ENCODE results near the gene CCDC197.

Gene CCDC197

DNA sequence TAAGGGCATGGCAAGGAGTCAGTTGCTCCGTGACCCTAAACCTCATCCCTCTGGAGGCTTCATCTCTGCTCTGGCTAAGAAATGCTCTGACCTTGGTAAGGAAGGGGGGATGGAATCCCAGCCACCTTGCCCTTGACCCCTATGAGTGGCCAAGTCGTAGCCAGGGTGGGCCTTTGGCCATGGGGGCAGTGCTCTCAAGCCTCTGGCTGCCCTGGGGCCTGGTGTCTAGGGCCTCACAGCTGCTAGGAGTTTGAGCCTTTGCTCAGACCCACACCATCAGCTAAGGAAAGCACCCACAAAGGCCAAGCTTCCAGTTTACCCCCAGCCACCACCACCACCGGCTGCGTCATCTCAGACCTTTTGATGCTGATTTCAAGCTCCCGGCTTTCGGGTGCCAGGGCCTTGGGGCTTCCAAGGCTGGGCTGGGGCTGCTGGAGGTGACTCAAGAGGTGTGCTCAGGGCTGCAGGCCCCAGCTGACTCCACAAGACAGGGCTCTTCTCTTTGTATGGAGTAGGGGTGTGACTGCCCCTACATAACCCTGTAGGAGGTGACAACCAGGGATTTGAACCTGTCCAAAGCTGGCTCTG is 24.4 kb upstream of the CCDC197 start:
- TF ChIP-seq, protein P1, sequence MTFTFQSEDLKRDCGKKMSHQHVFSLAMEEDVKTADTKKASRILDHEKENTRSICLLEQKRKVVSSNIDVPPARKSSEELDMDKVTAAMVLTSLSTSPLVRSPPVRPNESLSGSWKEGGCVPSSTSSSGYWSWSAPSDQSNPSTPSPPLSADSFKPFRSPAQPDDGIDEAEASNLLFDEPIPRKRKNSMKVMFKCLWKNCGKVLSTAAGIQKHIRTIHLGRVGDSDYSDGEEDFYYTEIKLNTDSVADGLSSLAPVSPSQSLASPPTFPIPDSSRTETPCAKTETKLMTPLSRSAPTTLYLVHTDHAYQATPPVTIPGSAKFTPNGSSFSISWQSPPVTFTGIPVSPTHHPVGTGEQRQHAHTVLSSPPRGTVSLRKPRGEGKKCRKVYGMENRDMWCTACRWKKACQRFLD (tag by site-specific recombination; IDR thresholded peaks at IDR 0.05) = no peak
- TF ChIP-seq TCF7L2 (IDR thresholded peaks at IDR 0.05; ENCODE audit: borderline replicate concordance, low read depth, low read length) = no peak
- TF ChIP-seq ZNF747 (tag by site-specific recombination; IDR thresholded peaks at IDR 0.05) = no peak
- TF ChIP-seq, protein P2, sequence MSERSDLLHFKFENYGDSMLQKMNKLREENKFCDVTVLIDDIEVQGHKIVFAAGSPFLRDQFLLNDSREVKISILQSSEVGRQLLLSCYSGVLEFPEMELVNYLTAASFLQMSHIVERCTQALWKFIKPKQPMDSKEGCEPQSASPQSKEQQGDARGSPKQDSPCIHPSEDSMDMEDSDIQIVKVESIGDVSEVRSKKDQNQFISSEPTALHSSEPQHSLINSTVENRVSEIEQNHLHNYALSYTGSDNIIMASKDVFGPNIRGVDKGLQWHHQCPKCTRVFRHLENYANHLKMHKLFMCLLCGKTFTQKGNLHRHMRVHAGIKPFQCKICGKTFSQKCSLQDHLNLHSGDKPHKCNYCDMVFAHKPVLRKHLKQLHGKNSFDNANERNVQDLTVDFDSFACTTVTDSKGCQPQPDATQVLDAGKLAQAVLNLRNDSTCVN (tag by site-specific recombination; optimal IDR thresholded peaks at IDR 0.05) = no peak
- TF ChIP-seq, protein P3, sequence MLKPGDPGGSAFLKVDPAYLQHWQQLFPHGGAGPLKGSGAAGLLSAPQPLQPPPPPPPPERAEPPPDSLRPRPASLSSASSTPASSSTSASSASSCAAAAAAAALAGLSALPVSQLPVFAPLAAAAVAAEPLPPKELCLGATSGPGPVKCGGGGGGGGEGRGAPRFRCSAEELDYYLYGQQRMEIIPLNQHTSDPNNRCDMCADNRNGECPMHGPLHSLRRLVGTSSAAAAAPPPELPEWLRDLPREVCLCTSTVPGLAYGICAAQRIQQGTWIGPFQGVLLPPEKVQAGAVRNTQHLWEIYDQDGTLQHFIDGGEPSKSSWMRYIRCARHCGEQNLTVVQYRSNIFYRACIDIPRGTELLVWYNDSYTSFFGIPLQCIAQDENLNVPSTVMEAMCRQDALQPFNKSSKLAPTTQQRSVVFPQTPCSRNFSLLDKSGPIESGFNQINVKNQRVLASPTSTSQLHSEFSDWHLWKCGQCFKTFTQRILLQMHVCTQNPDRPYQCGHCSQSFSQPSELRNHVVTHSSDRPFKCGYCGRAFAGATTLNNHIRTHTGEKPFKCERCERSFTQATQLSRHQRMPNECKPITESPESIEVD (tag by site-specific recombination; IDR thresholded peaks at IDR 0.05) = no peak
- no peak for TF ChIP-seq ZNF211 (tag by site-specific recombination; IDR thresholded peaks at IDR 0.05; ENCODE audit: low read depth)
- TF ChIP-seq, protein P4, sequence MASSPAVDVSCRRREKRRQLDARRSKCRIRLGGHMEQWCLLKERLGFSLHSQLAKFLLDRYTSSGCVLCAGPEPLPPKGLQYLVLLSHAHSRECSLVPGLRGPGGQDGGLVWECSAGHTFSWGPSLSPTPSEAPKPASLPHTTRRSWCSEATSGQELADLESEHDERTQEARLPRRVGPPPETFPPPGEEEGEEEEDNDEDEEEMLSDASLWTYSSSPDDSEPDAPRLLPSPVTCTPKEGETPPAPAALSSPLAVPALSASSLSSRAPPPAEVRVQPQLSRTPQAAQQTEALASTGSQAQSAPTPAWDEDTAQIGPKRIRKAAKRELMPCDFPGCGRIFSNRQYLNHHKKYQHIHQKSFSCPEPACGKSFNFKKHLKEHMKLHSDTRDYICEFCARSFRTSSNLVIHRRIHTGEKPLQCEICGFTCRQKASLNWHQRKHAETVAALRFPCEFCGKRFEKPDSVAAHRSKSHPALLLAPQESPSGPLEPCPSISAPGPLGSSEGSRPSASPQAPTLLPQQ (tag by site-specific recombination; IDR thresholded peaks at IDR 0.05) = no peak
- no peak for TF ChIP-seq ZNF76 (tag by site-specific recombination; IDR thresholded peaks at IDR 0.05; ENCODE audit: borderline replicate concordance, low read depth)
- TF ChIP-seq, protein P5, sequence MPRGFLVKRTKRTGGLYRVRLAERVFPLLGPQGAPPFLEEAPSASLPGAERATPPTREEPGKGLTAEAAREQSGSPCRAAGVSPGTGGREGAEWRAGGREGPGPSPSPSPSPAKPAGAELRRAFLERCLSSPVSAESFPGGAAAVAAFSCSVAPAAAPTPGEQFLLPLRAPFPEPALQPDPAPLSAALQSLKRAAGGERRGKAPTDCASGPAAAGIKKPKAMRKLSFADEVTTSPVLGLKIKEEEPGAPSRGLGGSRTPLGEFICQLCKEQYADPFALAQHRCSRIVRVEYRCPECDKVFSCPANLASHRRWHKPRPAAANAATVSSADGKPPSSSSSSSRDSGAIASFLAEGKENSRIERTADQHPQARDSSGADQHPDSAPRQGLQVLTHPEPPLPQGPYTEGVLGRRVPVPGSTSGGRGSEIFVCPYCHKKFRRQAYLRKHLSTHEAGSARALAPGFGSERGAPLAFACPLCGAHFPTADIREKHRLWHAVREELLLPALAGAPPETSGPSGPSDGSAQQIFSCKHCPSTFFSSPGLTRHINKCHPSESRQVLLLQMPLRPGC (tag by site-specific recombination; IDR thresholded peaks at IDR 0.05) = no peak
- no peak for TF ChIP-seq ZNF174 (tag by site-specific recombination; IDR thresholded peaks at IDR 0.05)
- no peak for TF ChIP-seq ZNF132 (tag by site-specific recombination; IDR thresholded peaks at IDR 0.05; ENCODE audit: borderline replicate concordance)
- ChIA-PET CTCF (interaction anchor here (0.7 to 6.5 kb wide), 3 partner anchors 12 to 33 kb away, joined by 3 to 91 read pairs (median 7); no protein-coding TSS in a partner anchor), POLR2A (no interaction called here)
- H3K27ac ChIP-seq (ENCODE audit: extremely low read depth, low read depth, low read length) = no peak overlapping the region
- no peaks in the 10 kb centered on the region for H3K9me3 ChIP-seq (ENCODE audit: control insufficient read depth, insufficient read depth, low read depth, low read length)
- no peak overlapping the region for H3K4me3 ChIP-seq (ENCODE audit: low read depth, low read length)
- no peaks in the 10 kb centered on the region for H3K4me1 ChIP-seq (ENCODE audit: control insufficient read depth, insufficient read depth, low read length)
- H3K36me3 ChIP-seq (ENCODE audit: control insufficient read depth in 2 of 2, insufficient read depth in 1 of 2, low read length in 2 of 2) = no peaks in the 10 kb centered on the region

DNA sequence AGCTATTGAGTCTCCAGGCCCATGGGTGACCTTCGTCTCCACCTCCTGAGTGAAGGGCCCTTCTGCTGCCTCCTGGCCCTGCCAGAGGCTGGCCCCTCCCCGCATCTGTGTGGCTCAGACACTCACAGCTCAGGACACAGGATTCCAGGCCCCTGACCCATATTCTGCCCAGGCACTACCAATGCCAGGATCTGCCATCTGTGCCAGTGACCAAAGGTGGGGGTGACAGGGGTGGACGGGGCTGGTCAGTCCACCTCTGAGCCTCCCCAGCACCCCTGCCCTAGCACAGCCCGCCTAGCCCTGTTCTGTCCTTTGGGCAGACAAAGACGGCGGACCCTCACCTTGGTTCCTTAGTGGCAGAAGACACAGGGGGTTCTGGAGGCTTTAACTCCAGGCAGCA is 23.5 kb upstream of the CCDC197 start:
- ChIA-PET CTCF (interaction anchor here (1.8 to 6.5 kb wide), 2 partner anchors 11 to 33 kb away, joined by 7 to 91 read pairs; no protein-coding TSS in a partner anchor), POLR2A (no interaction called here)
- H3K27ac ChIP-seq (ENCODE audit: extremely low read depth, low read depth, low read length) = no peak overlapping the region
- TF ChIP-seq MEIS1 (CRISPR knock-in tag; IDR thresholded peaks at IDR 0.05; ENCODE audit: borderline replicate concordance) (no peak), ZNF37A (tag by site-specific recombination; IDR thresholded peaks at IDR 0.05) (no peak), ZNF747 (tag by site-specific recombination; IDR thresholded peaks at IDR 0.05) (no peak), ZNF16 (tag by site-specific recombination; IDR thresholded peaks at IDR 0.05; ENCODE audit: low read depth) (no peak), ZNF785 (tag by site-specific recombination; IDR thresholded peaks at IDR 0.05) (no peak), ZBTB1 (tag by site-specific recombination; IDR thresholded peaks at IDR 0.05) (no peak), ZNF140 (tag by site-specific recombination; IDR thresholded peaks at IDR 0.05) (no peak), ZNF214 (tag by site-specific recombination; IDR thresholded peaks at IDR 0.05; ENCODE audit: borderline replicate concordance) (no peak), ZNF248 (tag by site-specific recombination; IDR thresholded peaks at IDR 0.05) (no peak), ZXDB (tag by site-specific recombination; IDR thresholded peaks at IDR 0.05) (no peak)
- TF ChIP-seq, protein P6, sequence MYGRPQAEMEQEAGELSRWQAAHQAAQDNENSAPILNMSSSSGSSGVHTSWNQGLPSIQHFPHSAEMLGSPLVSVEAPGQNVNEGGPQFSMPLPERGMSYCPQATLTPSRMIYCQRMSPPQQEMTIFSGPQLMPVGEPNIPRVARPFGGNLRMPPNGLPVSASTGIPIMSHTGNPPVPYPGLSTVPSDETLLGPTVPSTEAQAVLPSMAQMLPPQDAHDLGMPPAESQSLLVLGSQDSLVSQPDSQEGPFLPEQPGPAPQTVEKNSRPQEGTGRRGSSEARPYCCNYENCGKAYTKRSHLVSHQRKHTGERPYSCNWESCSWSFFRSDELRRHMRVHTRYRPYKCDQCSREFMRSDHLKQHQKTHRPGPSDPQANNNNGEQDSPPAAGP (tag by site-specific recombination; IDR thresholded peaks at IDR 0.05) = no peak
- H3K9me3 ChIP-seq (ENCODE audit: control insufficient read depth, insufficient read depth, low read depth, low read length) = no peaks in the 10 kb centered on the region
- no peak overlapping the region for H3K4me3 ChIP-seq (ENCODE audit: low read depth, low read length)
- H3K36me3 ChIP-seq (ENCODE audit: control insufficient read depth in 2 of 2, insufficient read depth in 1 of 2, low read length in 2 of 2) = no peaks in the 10 kb centered on the region
- no peaks in the 10 kb centered on the region for H3K4me1 ChIP-seq (ENCODE audit: control insufficient read depth, insufficient read depth, low read length)
